IMR-90 (cell line): ENCODE results near the gene JMJD8. TPM values are rescaled to one million over a fixed set of nuclear protein-coding genes. Genes with fewer than 3 reads are reported as not detected.
A peak's percentile ranks its signal among the peaks of the same experiment; 100 is the strongest.

Source experiments
- ATAC-seq: fragments of 200-7000 bp; cut with Tn5 transposase; 2 replicates; pipeline ENCODE4 v1.9.1; 2020; ENCODE audit warnings: low read depth, mild to moderate bottlenecking, moderate library complexity
- BruUV-seq: library from RNA; stranded (reverse); fragments of 400-500 nt; replicated peaks from 2 replicates; lab custom pipeline; 2021; lab: Mats Ljungman, UMichigan
- CTCF ChIA-PET: fragments of 300-600 bp; formaldehyde crosslinking; extraction: SDS; loops from one replicate; lab custom pipeline; 2021; ENCODE audit warnings: antibody characterized with exemption; lab: Yijun Ruan, JAX
- POLR2A ChIA-PET: fragments of 300-600 bp; sonication (Branson Sonifier 250); formaldehyde crosslinking; loops from one replicate; lab custom pipeline; 2022; ENCODE audit warnings: antibody characterized with exemption; ENCODE audit not compliant: unreplicated experiment; lab: Charles Lee
- DNase-seq: peaks from one replicate; pipeline ENCODE4 v3.0.0; 2013
- H2AFZ ChIP-seq: replicated peaks from 2 replicates; pipeline ENCODE3; 2013; ENCODE audit warnings: low read length, mild to moderate bottlenecking; ENCODE audit not compliant: poor library complexity
- H2AK5ac ChIP-seq: 2 replicates; pipeline ENCODE4 v1.6.1; 2013; ENCODE audit warnings: low read depth, low read length, inconsistent platforms
- H2AK9ac ChIP-seq: replicated peaks from 2 replicates; pipeline ENCODE3; 2013; ENCODE audit warnings: mild to moderate bottlenecking, low read depth, low read length, moderate library complexity; ENCODE audit not compliant: poor library complexity
- H2BK120ac ChIP-seq: 2 replicates; pipeline ENCODE4 v1.6.1; 2013; ENCODE audit warnings: low read depth, low read length, inconsistent platforms
- H2BK15ac ChIP-seq: 3 replicates; pipeline ENCODE4 v1.6.1; 2013; ENCODE audit warnings: low read depth, low read length, inconsistent platforms
- H2BK20ac ChIP-seq: 2 replicates; pipeline ENCODE4 v1.6.1; 2013; ENCODE audit warnings: low read depth, mild to moderate bottlenecking, inconsistent platforms, low read length, moderate library complexity
- H2BK5ac ChIP-seq: 2 replicates; pipeline ENCODE4 v1.6.1; 2013; ENCODE audit warnings: mild to moderate bottlenecking, low read depth, low read length, inconsistent platforms; ENCODE audit not compliant: poor library complexity, severe bottlenecking
- H3K14ac ChIP-seq: replicated peaks from 2 replicates; pipeline ENCODE4 v1.6.1; 2013; ENCODE audit warnings: low read depth, low read length, inconsistent platforms
- H3K18ac ChIP-seq: 2 replicates; pipeline ENCODE4 v1.6.1; 2013; ENCODE audit warnings: low read depth, low read length, control low read depth
- H3K23ac ChIP-seq: 2 replicates; pipeline ENCODE4 v1.6.1; 2013; ENCODE audit warnings: low read depth, low read length, inconsistent platforms
- H3K27ac ChIP-seq: 2 replicates; pipeline ENCODE4 v1.5.1; 2013; ENCODE audit warnings: mild to moderate bottlenecking, control low read depth, low read length; ENCODE audit not compliant: insufficient read depth
- H3K27me3 ChIP-seq: 2 replicates; pipeline ENCODE4 v1.6.1; 2013; ENCODE audit warnings: low read length; ENCODE audit not compliant: control insufficient read depth, insufficient read depth
- H3K36me3 ChIP-seq: 2 replicates; pipeline ENCODE4 v1.6.1; 2013; ENCODE audit warnings: low read length, mixed read lengths; ENCODE audit not compliant: control insufficient read depth, insufficient read depth
- H3K4ac ChIP-seq: 2 replicates; pipeline ENCODE4 v1.6.1; 2013; ENCODE audit warnings: low read depth, low read length, inconsistent platforms
- H3K4me1 ChIP-seq: 2 replicates; pipeline ENCODE4 v1.6.1; 2013; ENCODE audit warnings: low read length, mixed read lengths; ENCODE audit not compliant: control insufficient read depth, insufficient read depth
- H3K4me2 ChIP-seq: 2 replicates; pipeline ENCODE4 v1.6.1; 2013; ENCODE audit warnings: low read depth, mild to moderate bottlenecking, control low read depth, low read length, moderate library complexity
- H3K4me3 ChIP-seq: 2 replicates; pipeline ENCODE4 v1.5.1; 2013; ENCODE audit warnings: low read depth, mild to moderate bottlenecking, control low read depth, low read length, moderate library complexity; ENCODE audit not compliant: insufficient read depth
- H3K56ac ChIP-seq: 2 replicates; pipeline ENCODE4 v1.6.1; 2013; ENCODE audit warnings: low read length, inconsistent platforms; ENCODE audit not compliant: insufficient read depth; ENCODE audit errors: extremely low read depth
- H3K79me1 ChIP-seq, 2 experiments: 2 replicates each; pipeline ENCODE4 v1.6.1; 2013; ENCODE audit warnings: low read length in 2 of 2, inconsistent platforms in 1 of 2, low read depth in 1 of 2
- H3K9ac ChIP-seq: 2 replicates; pipeline ENCODE4 v1.6.1; 2013; ENCODE audit warnings: low read depth, low read length, control low read depth
- H3K9me1 ChIP-seq: 2 replicates; pipeline ENCODE4 v1.6.1; 2013; ENCODE audit warnings: low read length, inconsistent platforms; ENCODE audit not compliant: insufficient read depth
- H3K9me3 ChIP-seq: 2 replicates; pipeline ENCODE4 v1.6.1; 2013; ENCODE audit warnings: low read length; ENCODE audit not compliant: control insufficient read depth, insufficient read depth
- H4K20me1 ChIP-seq: 2 replicates; pipeline ENCODE4 v1.6.1; 2013; ENCODE audit warnings: low read length, inconsistent platforms; ENCODE audit not compliant: insufficient read depth
- H4K5ac ChIP-seq: 2 replicates; pipeline ENCODE4 v1.6.1; 2013; ENCODE audit warnings: mild to moderate bottlenecking, low read depth, low read length, control low read depth
- H4K8ac ChIP-seq, 2 experiments: 2 replicates each; pipeline ENCODE4 v1.6.1; 2013; ENCODE audit warnings: low read depth in 2 of 2, low read length in 2 of 2, control low read depth in 1 of 2, inconsistent platforms in 1 of 2
- H4K91ac ChIP-seq: 2 replicates; pipeline ENCODE4 v1.6.1; 2013; ENCODE audit warnings: low read depth, low read length, inconsistent platforms; ENCODE audit not compliant: insufficient read depth
- FOS ChIP-seq: fragments of 150-350 bp; IDR thresholded peaks from 2 replicates; pipeline ENCODE4 v1.6.1; 2016; ENCODE audit warnings: low read depth, low read length
- MAZ ChIP-seq: IDR thresholded peaks from 2 replicates; pipeline ENCODE4 v1.6.1; 2012; ENCODE audit warnings: low read depth, mild to moderate bottlenecking, low read length, improper control_type of control experiment, moderate library complexity, borderline replicate concordance
- NFE2L2 ChIP-seq: fragments of 150-350 bp; IDR thresholded peaks from 2 replicates; pipeline ENCODE4 v1.6.1; 2016; ENCODE audit warnings: low read depth, mild to moderate bottlenecking, low read length
- USF2 ChIP-seq: fragments of 150-350 bp; IDR thresholded peaks from 2 replicates; pipeline ENCODE4 v1.6.1; 2017; ENCODE audit warnings: mild to moderate bottlenecking, antibody characterized with exemption, low read length, low read depth
- WGBS, 2 experiments: methylation state at CpG; one replicate each; pipeline versions ENCODE4 v1.1.5 to v1.1.7; 2013; ENCODE audit warnings: missing lambda C conversion rate in 2 of 2; ENCODE audit not compliant: insufficient read length in 1 of 2; ENCODE audit errors: extremely low coverage in 2 of 2; 5-methylcytosine and 5-hydroxymethylcytosine counted together
- dilution Hi-C: fragments of 300-500 bp; cut with HindIII; formaldehyde crosslinking; loops from one replicate; pipeline ENCODE4 v1.14.3; 2018; ENCODE audit warnings: low sequenced_read_pairs; ENCODE audit not compliant: unreplicated experiment
- in situ Hi-C: fragments of 300-500 bp; cut with MboI; formaldehyde crosslinking; loops from 3 replicates; pipeline ENCODE4 v1.14.3; 2019; ENCODE audit warnings: low sequenced_read_pairs, inconsistent platforms, mixed read lengths
- intact Hi-C: fragments of 100-400 bp; cut with micrococcal nuclease; formaldehyde crosslinking; loops from 2 replicates; pipeline ENCODE4 v1.10.0; 2022
- polyA plus RNA-seq, 3 experiments: library from polyadenylated mRNA; depleted of rRNA; stranded (reverse); fragments of >200 nt; gene quantifications; 2 replicates each; pipeline ENCODE4 v1.2.3, GENCODE V29; 2012; ENCODE audit warnings: low replicate concordance in 1 of 3
- total RNA-seq: library from RNA; depleted of rRNA; stranded (reverse); fragments of >200 nt; gene quantifications from 2 replicates; pipeline ENCODE4 v1.2.3, GENCODE V29; 2012; rRNA removed

JMJD8 gene
- total and polyA plus RNA-seq, 2 of the 4 experiments (the other 2 are of a cell fraction) = 17.7 to 62.5 TPM

DNA sequence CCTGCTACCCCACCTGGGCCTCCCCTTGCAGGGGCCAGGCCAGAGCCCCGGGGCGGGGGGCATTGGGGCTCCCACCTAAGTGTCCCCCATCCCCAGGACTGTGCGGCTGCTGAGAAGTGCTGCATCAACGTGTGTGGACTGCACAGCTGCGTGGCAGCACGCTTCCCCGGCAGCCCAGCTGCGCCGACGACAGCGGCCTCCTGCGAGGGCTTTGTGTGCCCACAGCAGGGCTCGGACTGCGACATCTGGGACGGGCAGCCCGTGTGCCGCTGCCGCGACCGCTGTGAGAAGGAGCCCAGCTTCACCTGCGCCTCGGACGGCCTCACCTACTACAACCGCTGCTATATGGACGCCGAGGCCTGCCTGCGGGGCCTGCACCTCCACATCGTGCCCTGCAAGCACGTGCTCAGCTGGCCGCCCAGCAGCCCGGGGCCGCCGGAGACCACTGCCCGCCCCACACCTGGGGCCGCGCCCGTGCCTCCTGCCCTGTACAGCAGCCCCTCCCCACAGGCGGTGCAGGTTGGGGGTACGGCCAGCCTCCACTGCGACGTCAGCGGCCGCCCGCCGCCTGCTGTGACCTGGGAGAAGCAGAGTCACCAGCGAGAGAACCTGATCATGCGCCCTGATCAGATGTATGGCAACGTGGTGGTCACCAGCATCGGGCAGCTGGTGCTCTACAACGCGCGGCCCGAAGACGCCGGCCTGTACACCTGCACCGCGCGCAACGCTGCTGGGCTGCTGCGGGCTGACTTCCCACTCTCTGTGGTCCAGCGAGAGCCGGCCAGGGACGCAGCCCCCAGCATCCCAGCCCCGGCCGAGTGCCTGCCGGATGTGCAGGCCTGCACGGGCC lies 51.4 kb downstream of the JMJD8 start (continued):
- TF ChIP-seq USF2 = no peak

DNA sequence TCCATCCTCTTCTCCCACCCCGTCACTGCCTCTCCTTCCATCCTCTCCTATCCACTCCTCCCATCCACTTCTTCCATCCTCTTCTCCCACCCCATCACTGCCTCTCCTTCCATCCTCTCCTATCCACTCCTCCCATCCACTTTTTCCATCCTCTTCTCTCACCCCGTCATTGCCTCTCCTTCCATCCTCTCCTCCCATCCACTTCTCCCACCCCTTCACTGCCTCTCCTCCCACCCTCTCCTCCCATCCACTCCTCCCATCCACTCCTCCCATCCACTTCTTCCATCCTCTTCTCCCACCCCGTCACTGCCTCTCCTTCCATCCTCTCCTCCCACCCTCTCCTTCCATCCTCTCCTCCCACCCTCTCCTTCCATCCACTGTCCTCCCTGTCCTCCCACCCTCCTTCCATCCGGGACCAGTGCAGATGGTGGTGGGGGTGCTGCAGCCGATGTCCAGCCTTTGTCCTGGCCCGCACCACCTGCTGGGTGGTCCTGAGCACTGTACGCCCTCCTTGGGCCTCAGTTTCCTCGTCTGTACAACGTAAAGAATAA lies 52.3 kb downstream of the JMJD8 start:
- intact Hi-C loops (no loop called here), in situ Hi-C loops (no loop called here), dilution Hi-C loops (no loop called here)
- peak overlapping the region; percentile 55 for H2AK9ac ChIP-seq
- no peak overlapping the region for H4K8ac ChIP-seq
- H2BK5ac ChIP-seq = no peak overlapping the region
- H3K9ac ChIP-seq = no peak overlapping the region
- no peak overlapping the region for H3K14ac ChIP-seq
- no peak overlapping the region for H2AK5ac ChIP-seq
- H3K27me3 ChIP-seq = no peaks in the 10 kb centered on the region
- H3K4ac ChIP-seq = no peak overlapping the region
- DNase-seq (no peak), ATAC-seq (no peak)
- H3K56ac ChIP-seq = no peak overlapping the region
- H3K79me1 ChIP-seq = peaks cover 0 to 24% of the 10 kb centered on the region in 2 experiments; a peak in 2 of 4 replicates
- no peak overlapping the region for H2BK15ac ChIP-seq
- ChIA-PET POLR2A (no interaction called here), CTCF (no interaction called here)
- H2BK20ac ChIP-seq = no peak overlapping the region
- H3K36me3 ChIP-seq = peaks cover 12% of the 10 kb centered on the region; the same call in 1 of the 2 replicates
- H3K4me2 ChIP-seq = no peak overlapping the region
- peaks cover 27% of the 10 kb centered on the region for H3K4me1 ChIP-seq
- no peaks in the 10 kb centered on the region for H3K9me1 ChIP-seq
- no peak overlapping the region for H2AFZ ChIP-seq
- no peaks in the 10 kb centered on the region for H3K9me3 ChIP-seq
- H3K23ac ChIP-seq = no peak overlapping the region
- H3K27ac ChIP-seq = no peak overlapping the region
- H3K4me3 ChIP-seq = no peak overlapping the region
- no peak overlapping the region for H4K5ac ChIP-seq
- 41% methylated on average over 2 of the region's 9 CpGs; no CpG with 5 or more reads in 1 of the 2 experiments for WGBS, 2 experiments
- BruUV-seq = no TSS peak
- H4K91ac ChIP-seq = no peak overlapping the region
- H3K18ac ChIP-seq = no peak overlapping the region
- TF ChIP-seq NFE2L2 = no peak
- no peak for TF ChIP-seq FOS
- no peak for TF ChIP-seq MAZ
- peaks cover 8% of the 10 kb centered on the region for H4K20me1 ChIP-seq
- H2BK120ac ChIP-seq = no peak overlapping the region

Other genes starting within 250 kb of the JMJD8 start
- 9.3 and 11.4 TPM in 2 replicates for gene CAPN15, start 156.6 kb downstream of the JMJD8 start, total RNA-seq
- 24.3 and 36.0 TPM in 2 replicates for gene CAPN15, start 156.6 kb downstream of the JMJD8 start, polyA plus RNA-seq (2012; rRNA removed)
- gene PRR35, start 123.9 kb downstream of the JMJD8 start, total RNA-seq = not detected in 2 replicates
- not detected in 2 replicates for gene PRR35, start 123.9 kb downstream of the JMJD8 start, polyA plus RNA-seq (2012; rRNA removed)
- gene NHLRC4, start 117.3 kb downstream of the JMJD8 start, total RNA-seq = 0.56 and 0.72 TPM in 2 replicates
- gene NHLRC4, start 117.3 kb downstream of the JMJD8 start, polyA plus RNA-seq (2012; rRNA removed) = 0.65 and 0.84 TPM in 2 replicates
- gene PIGQ, start 114.4 kb downstream of the JMJD8 start, total RNA-seq = 5.9 and 7.2 TPM in 2 replicates
- gene PIGQ, start 114.4 kb downstream of the JMJD8 start, polyA plus RNA-seq (2012; rRNA removed) = 36.8 and 40.5 TPM in 2 replicates
- gene RAB40C, start 94.3 kb downstream of the JMJD8 start, total RNA-seq = 6.8 and 6.9 TPM in 2 replicates
- 13.7 and 15.3 TPM in 2 replicates for gene RAB40C, start 94.3 kb downstream of the JMJD8 start, polyA plus RNA-seq (2012; rRNA removed)
- gene WFIKKN1, start 53.3 kb downstream of the JMJD8 start, total RNA-seq = not detected in 2 replicates
- gene WFIKKN1, start 53.3 kb downstream of the JMJD8 start, polyA plus RNA-seq (2012; rRNA removed) = 0.10 and 0.23 TPM in 2 replicates
- 40.8 and 46.8 TPM in 2 replicates for gene METTL26, start 48.0 kb downstream of the JMJD8 start, total RNA-seq
- gene METTL26, start 48.0 kb downstream of the JMJD8 start, polyA plus RNA-seq (2012; rRNA removed) = 128 and 184 TPM in 2 replicates
- 6.3 and 8.6 TPM in 2 replicates for gene MCRIP2, start 42.5 kb downstream of the JMJD8 start, total RNA-seq
- gene MCRIP2, start 42.5 kb downstream of the JMJD8 start, polyA plus RNA-seq (2012; rRNA removed) = 19.6 and 27.9 TPM in 2 replicates
- gene WDR90, start 35.0 kb downstream of the JMJD8 start, total RNA-seq = 1.4 and 1.7 TPM in 2 replicates
- 18.7 and 21.7 TPM in 2 replicates for gene WDR90, start 35.0 kb downstream of the JMJD8 start, polyA plus RNA-seq (2012; rRNA removed)
- 20.0 and 20.3 TPM in 2 replicates for gene RHOT2, start 16.2 kb downstream of the JMJD8 start, total RNA-seq
- gene RHOT2, start 16.2 kb downstream of the JMJD8 start, polyA plus RNA-seq (2012; rRNA removed) = 181 and 228 TPM in 2 replicates
- 0.72 and 0.83 TPM in 2 replicates for gene RHBDL1, start 8.7 kb downstream of the JMJD8 start, total RNA-seq
- 4.1 and 4.8 TPM in 2 replicates for gene RHBDL1, start 8.7 kb downstream of the JMJD8 start, polyA plus RNA-seq (2012; rRNA removed)
- 162 and 183 TPM in 2 replicates for gene STUB1, start 3.9 kb downstream of the JMJD8 start, total RNA-seq
- gene STUB1, start 3.9 kb downstream of the JMJD8 start, polyA plus RNA-seq (2012; rRNA removed) = 186 and 195 TPM in 2 replicates
- gene WDR24, start 6.1 kb upstream of the JMJD8 start, total RNA-seq = 0.72 and 1.1 TPM in 2 replicates
- gene WDR24, start 6.1 kb upstream of the JMJD8 start, polyA plus RNA-seq (2012; rRNA removed) = 8.7 and 10.8 TPM in 2 replicates
- 0.18 and 0.56 TPM in 2 replicates for gene FBXL16, start 21.5 kb upstream of the JMJD8 start, total RNA-seq
- 2.2 and 3.0 TPM in 2 replicates for gene FBXL16, start 21.5 kb upstream of the JMJD8 start, polyA plus RNA-seq (2012; rRNA removed)
- gene METRN, start 30.8 kb upstream of the JMJD8 start, total RNA-seq = 6.1 and 8.6 TPM in 2 replicates
- gene METRN, start 30.8 kb upstream of the JMJD8 start, polyA plus RNA-seq (2012; rRNA removed) = 48.2 and 91.1 TPM in 2 replicates
- gene ANTKMT, start 36.8 kb upstream of the JMJD8 start, total RNA-seq = 7.3 and 7.5 TPM in 2 replicates
- 16.2 and 25.7 TPM in 2 replicates for gene ANTKMT, start 36.8 kb upstream of the JMJD8 start, polyA plus RNA-seq (2012; rRNA removed)
- 0.54 and 0.56 TPM in 2 replicates for gene CCDC78, start 42.1 kb upstream of the JMJD8 start, total RNA-seq
- 4.6 and 5.5 TPM in 2 replicates for gene CCDC78, start 42.1 kb upstream of the JMJD8 start, polyA plus RNA-seq (2012; rRNA removed)
- gene HAGHL, start 42.8 kb upstream of the JMJD8 start, total RNA-seq = 3.0 and 3.1 TPM in 2 replicates
- gene HAGHL, start 42.8 kb upstream of the JMJD8 start, polyA plus RNA-seq (2012; rRNA removed) = 12.5 and 17.5 TPM in 2 replicates
- 13.9 and 17.0 TPM in 2 replicates for gene CIAO3, start 56.7 kb upstream of the JMJD8 start, total RNA-seq
- 20.2 and 20.5 TPM in 2 replicates for gene CIAO3, start 56.7 kb upstream of the JMJD8 start, polyA plus RNA-seq (2012; rRNA removed)
- not detected in 2 replicates for gene MSLN, start 76.4 kb upstream of the JMJD8 start, total RNA-seq
- gene MSLN, start 76.4 kb upstream of the JMJD8 start, polyA plus RNA-seq (2012; rRNA removed) = 0.14 and 0.22 TPM in 2 replicates
- 11.7 and 13.1 TPM in 2 replicates for gene RPUSD1, start 104.0 kb upstream of the JMJD8 start, total RNA-seq
- gene RPUSD1, start 104.0 kb upstream of the JMJD8 start, polyA plus RNA-seq (2012; rRNA removed) = 32.3 and 43.3 TPM in 2 replicates
- 3.1 and 3.2 TPM in 2 replicates for gene CHTF18, start 104.3 kb upstream of the JMJD8 start, total RNA-seq
- gene CHTF18, start 104.3 kb upstream of the JMJD8 start, polyA plus RNA-seq (2012; rRNA removed) = 21.4 and 28.1 TPM in 2 replicates
- gene GNG13, start 116.4 kb upstream of the JMJD8 start, total RNA-seq = not detected in 2 replicates
- not detected in 2 replicates for gene GNG13, start 116.4 kb upstream of the JMJD8 start, polyA plus RNA-seq (2012; rRNA removed)